Measurements from ENCODE around the gene CACHD1.

- TF ChIP-seq CTCF (IDR thresholded peaks at IDR 0.05; ENCODE audit: insufficient read depth, low read length, poor library complexity, severe bottlenecking) (no peak), EZH2phosphoT487 (conservative IDR thresholded peaks at IDR 0.05; ENCODE audit: low read length) (no peak)
Observed at GRCh38 chr1:64677532-64677931, 207.6 kb downstream of the CACHD1 start.

Data from SU-DHL-6 (cell line).